NCI-H446 (cell line): Measurements from ENCODE around the gene LPP.

Source experiments
- DNase-seq, 2 experiments: peaks; one replicate each; lab custom pipeline; 2025; lab: John Stamatoyannopoulos, UW

The LPP gene

GRCh38 chr3:188196232-188196990 lies 42.5 kb downstream of the LPP start:
- DNase-seq: no peak

- DNase-seq: no peak
Observed at GRCh38 chr3:188197388-188197847, 43.5 kb downstream of the LPP start.

GRCh38 chr3:188198001-188198400 lies 44.0 kb downstream of the LPP start:
- DNase-seq: no peak

- DNase-seq: no peak
Observed at GRCh38 chr3:188198760-188199327, 44.9 kb downstream of the LPP start.

- no peak for DNase-seq
Observed at GRCh38 chr3:188199386-188199785, 45.4 kb downstream of the LPP start.

GRCh38 chr3:188200481-188200880 lies 46.5 kb downstream of the LPP start:
- no peak for DNase-seq

- no peak for DNase-seq
Observed at GRCh38 chr3:188202358-188203138, 48.6 kb downstream of the LPP start.

GRCh38 chr3:188204526-188204925 lies 50.6 kb downstream of the LPP start:
- DNase-seq: peak in 1 of 2 experiments; percentile 37

- no peak for DNase-seq
Observed at GRCh38 chr3:188205992-188206416, 52.0 kb downstream of the LPP start.

GRCh38 chr3:188206787-188207186 lies 52.8 kb downstream of the LPP start:
- no peak for DNase-seq

- DNase-seq: no peak
Observed at GRCh38 chr3:188207941-188208515, 54.1 kb downstream of the LPP start.

GRCh38 chr3:188208516-188208981 lies 54.6 kb downstream of the LPP start:
- no peak for DNase-seq

- no peak for DNase-seq
Observed at GRCh38 chr3:188209034-188209433, 55.1 kb downstream of the LPP start.

- no peak for DNase-seq
Observed at GRCh38 chr3:188209740-188210139, 55.8 kb downstream of the LPP start.

GRCh38 chr3:188211476-188211875 lies 57.5 kb downstream of the LPP start:
- no peak for DNase-seq

GRCh38 chr3:188212308-188212969 lies 58.5 kb downstream of the LPP start:
- DNase-seq: no peak

GRCh38 chr3:188214442-188214841 lies 60.5 kb downstream of the LPP start:
- no peak for DNase-seq

- no peak for DNase-seq
Observed at GRCh38 chr3:188215129-188215528, 61.2 kb downstream of the LPP start.

- DNase-seq: no peak
Observed at GRCh38 chr3:188217011-188217463, 63.1 kb downstream of the LPP start.

- DNase-seq: no peak
Observed at GRCh38 chr3:188217726-188218125, 63.8 kb downstream of the LPP start.

GRCh38 chr3:188218603-188219002 lies 64.6 kb downstream of the LPP start:
- no peak for DNase-seq

- DNase-seq: no peak
Observed at GRCh38 chr3:188219147-188219546, 65.2 kb downstream of the LPP start.
